HG03066 (cell line): ENCODE measurements around the gene BRDT.
"Not testable (repeated sequence)": the region's sequence is repeated elsewhere in the genome, so short reads cannot be mapped to it uniquely, and the experiment has no call there.

ENCODE experiments used
- ATAC-seq: cut with Tn5 transposase; IDR thresholded peaks from one replicate; pipeline ENCODE4 v1.9.1; 2021; ENCODE audit warnings: low read depth; ENCODE audit not compliant: unreplicated experiment

Gene BRDT

DNA sequence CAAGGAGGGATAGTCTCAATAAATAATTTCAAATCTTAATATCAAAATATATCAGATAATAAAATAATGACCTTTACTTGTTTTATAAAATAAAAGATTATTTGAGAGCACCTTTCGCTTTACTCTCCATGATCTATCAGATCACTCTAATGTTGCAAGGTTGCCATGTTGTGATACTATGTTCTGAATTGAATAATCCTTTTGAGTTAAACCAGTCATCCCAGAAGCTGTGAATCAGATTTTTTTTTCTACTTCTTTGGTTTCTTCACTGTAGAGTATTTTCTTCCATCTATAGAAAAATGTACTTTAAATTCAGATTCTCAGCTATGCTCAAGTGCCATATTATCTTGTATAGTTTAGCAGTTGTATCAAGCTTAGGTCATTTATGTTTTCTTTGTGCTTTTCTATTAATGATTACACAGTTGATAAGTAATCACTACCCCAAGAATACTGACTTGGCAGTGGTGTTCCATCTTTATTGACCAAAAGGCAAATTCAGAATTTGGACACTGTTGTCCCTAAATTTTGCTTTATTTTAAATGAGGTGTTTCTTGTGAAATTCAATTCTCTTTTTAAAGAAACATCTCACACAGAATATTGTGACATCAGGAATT is 32.9 kb downstream of the BRDT start:
- no peak for ATAC-seq

DNA sequence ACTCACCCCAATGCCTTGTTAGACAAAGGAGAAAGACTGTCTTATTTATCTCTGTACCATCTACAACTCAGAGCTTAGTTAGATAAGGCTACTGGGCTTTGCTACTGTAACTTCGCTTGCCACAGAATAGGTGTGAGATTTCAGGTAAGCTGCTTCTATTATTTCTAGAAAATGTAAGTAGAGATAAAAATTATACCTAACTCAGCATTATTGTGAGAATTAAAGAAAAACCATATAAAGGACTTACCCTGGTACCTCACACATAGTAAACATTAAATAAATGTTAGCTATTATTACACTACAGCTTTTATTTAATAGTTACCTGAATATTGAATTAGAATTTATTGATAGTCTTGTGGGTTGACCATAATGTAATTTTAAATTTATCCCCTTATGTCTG is 44.1 kb downstream of the BRDT start:
- ATAC-seq: no peak

DNA sequence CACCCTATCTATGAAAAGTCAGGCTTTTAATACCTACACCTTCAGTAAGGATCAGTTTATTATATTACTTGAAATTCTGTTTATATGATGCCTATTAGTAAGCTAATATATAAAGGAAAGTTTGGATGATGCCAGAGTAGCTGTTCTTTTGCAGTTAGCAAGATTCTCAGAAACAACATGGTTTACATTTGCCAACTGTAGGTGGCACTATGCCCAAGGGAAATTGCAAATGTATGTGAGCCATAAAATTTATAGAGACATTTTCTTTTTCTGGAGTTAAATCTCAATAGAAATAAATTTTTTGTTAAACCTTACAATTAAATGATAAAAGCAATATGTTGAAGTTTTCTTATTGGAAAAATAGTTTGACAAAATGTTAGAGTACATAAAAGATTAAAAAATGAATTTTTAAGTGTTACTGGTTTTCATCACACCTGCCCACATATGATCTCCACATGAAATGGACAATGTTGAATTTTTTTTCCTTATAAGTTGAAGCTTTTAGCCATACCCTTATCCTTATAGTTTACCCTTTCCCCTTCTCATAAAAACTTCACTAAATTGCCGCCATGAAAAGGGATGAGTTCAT is 48.5 kb downstream of the BRDT start:
- ATAC-seq: no peak

DNA sequence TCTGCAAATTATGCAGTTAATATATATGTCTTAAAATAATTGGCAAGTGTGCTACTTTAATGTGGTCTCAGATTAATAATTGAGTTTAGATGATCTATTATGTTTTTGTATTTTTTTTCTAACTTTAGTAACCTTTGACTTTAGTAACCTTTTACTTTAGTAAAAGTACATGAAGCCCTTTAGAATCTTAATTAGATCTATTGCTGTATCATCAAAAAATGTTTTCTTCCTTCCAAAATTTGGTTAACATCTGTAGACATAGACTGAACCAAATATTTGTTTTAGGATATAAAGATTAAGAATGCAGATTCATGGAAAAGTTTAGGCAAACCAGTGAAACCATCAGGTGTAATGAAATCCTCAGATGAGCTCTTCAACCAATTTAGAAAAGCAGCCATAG is 54.9 kb downstream of the BRDT start:
- ATAC-seq: no peak

DNA sequence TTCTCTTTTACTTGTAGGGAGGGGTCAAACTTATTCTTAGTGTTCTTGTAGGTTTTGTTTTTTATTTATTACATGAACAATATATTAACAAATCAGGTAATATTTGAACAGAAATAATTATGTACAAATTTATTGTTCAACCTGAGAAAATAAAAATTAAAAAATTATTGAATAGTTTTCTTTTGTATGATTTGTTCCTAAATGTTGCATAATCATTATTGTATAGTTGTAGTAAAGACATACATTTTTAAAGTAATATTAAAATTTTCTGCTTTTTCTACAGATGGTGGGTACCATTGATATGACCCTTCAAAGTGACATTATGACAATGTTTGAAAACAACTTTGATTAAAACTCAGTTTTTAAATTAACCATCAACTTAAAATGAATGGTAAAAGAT is 64.7 kb downstream of the BRDT start:
- no peak for ATAC-seq

DNA sequence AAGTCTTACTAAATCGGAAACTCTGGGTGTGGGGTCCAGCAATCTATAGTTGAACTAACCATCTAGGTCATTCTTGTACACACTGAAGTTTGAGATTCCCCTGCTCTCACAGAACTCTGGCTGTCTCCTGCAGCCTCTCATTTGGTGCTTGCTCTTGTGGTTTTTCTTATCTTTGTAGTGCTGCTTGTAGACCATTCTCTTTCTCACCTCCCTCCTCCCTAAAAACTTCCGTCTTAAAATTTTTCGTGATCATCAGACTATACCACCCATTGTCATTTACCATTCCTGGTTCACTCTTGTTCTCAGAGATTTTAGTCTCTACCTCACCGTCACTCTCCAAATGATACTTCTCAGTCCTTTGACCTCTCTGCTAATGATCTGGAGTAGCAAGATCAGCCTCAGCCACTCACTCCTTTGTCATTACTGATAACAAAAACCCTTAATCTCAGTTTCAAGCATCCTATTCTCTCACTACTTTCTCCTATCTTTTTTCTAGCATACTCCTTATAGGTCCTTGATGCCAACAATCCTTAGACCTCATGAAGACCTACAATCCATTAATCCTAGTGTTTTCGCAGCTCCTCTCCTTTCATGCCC is 67.6 kb downstream of the BRDT start:
- no peak for ATAC-seq

DNA sequence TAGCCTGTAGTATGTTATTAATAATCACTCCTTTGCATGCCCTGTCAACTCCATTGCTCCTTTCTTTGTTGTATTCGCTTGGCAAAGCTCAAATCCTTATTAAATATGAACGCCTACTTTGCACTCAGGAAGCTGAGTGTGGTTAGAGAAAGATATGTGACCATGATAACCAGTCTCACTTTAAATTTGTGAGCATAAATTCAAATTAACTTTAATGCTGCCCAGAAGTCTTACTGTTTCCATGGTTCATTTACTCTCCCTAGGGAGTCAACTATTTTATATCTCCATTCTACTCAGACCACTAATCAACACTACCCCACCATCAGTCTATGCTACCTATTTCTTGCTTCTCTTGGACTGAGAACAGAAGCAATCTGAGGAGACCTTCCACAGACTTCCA is 68.5 kb downstream of the BRDT start:
- ATAC-seq: no peak

DNA sequence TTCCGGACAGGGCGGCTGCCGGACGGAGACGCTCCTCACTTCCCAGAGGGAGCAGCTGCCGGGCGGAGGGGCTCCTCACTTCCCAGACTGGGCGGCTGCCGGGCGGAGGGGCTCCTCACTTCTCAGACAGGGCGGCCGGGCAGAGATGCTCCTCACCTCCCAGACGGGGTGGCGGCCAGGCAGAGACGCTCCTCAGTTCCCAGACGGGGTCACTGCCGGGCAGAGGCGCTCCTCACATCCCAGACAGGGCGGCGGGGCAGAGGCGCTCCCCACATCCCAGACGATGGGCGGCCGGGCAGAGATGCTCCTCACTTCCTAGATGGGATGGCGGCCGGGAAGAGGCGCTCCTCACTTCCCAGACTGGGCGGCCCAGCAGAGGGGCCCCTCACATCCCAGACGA is 76.8 kb downstream of the BRDT start:
- not testable (repeated sequence) for ATAC-seq

DNA sequence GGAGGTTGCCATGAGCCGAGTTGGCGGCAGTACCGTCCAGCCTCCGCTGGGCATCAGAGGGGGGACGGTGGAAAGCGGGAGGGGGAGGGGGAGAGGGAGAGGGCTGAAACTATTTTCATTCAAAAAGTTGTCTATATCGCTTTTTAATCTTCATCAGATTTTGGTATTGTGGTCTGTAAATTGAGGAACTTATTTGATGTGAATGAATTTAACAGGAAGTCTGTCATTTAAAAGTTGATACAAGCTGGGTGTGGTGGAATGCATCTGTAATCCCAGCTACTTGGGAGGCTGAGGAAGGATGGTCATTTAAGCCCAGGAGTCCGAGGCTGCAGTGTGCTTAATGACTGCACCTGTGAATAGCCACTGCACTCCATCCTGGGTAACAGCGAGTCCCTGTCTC is 77.6 kb downstream of the BRDT start:
- ATAC-seq: no peak

DNA sequence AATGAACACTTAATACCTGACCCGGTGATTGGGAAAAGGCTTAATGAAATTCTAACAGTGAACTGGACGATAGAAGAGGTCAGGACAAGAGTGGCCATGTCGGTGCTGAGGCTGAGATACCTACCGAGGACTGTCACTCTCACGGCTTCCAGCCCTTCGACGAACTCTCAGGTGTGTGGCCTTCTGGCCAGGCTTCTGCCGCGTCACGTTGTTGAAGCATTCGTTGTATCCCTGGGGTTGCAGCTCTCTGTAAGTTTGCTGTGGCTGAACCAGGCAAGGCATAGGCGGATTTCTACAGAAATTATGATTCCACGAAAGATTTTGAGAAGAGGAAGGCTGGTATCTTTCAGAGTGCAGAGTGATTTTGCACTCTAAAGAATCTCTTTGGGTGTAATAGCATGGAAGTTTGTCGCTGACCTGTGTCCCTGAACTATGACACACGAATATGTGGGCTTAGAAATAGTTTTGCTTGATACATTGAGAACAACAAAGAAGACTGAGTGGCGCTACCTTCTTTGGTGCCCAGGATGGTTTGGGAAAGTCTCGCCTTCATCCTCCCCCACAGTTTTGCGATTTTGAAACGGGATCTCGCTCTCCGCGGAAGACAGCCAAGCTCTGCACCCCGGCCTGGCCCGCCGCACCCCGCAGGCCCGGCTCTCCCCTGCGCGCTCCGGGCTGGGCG is 80.2 kb downstream of the BRDT start:
- ATAC-seq: no peak

DNA sequence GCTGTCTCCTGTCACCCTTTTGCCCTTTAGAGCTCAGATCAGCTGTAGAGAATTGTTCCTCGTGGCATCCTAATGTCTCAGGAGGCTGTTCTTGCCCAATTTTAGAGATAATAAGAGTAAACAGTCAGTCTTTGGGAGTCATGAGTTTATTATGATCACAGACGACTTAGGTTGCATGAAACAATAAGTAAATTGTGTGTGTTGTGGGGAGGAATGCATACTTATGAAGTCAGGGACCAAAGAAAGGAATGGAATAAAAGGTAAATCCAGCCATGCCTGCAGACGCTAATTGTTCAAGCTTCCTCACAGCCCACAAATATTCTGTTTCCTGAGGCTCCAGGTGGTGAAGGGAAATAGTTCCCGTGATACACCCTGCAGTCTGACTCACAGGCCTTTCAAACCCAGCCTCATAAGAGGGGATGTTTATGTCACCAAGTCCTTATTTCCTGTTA is 81.5 kb downstream of the BRDT start:
- no peak for ATAC-seq

DNA sequence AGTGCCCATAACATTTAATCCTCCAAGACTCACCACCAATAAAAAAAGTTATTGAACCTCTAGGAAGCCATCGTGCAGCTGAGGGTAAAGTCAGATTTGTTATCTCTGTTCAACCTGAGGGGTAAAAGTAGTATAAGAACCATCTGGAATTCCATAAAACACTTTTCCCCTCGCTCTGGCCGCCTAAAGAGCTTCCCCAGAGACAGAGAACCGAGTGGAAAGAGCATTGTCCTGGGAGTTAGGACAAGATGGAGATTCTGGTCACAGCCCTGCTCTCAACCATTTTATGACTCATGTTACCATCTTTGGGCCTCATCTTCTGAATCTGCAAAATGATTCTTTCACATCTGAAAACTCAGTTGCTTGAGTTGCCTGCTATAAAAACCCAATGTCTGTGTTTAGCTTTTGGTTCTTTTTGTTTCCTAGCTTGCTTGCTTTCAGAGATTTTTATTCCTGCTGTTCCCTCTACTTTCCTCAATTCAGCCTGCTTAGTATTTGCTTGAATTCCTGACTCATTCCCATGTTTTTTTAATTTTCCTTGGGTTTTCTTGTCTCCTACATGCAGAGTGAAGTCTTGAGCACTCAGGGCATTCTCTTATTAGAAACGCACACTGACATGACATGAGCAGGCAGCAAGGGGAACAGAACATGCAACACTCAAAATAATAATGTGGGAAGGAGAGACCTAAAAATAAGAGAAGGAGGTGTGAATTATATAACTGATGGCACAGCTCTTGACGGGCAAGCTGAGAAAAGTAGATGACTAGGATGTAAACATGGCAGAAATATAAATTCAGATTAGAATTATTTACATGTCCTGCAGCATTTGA is 82.3 kb downstream of the BRDT start:
- no peak for ATAC-seq

DNA sequence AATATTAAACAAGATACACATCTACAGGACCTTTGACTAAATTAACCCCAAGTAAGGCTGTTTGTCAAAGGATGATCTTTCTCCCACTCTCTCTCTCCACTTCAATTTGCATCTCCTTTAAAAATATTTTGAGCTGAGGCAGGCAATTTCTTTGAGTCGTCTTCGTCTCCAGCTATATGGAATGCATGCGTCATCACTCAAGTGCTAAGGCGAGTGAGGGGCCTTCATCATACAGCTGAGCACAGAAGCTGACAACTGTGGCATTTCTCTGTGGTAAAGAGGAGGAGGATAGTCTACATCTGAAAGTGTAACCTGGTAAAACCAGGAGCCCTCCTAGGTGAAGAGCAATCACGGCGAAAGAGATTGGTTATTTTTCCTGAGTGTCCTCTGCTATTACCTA is 88.2 kb downstream of the BRDT start:
- ATAC-seq: no peak

DNA sequence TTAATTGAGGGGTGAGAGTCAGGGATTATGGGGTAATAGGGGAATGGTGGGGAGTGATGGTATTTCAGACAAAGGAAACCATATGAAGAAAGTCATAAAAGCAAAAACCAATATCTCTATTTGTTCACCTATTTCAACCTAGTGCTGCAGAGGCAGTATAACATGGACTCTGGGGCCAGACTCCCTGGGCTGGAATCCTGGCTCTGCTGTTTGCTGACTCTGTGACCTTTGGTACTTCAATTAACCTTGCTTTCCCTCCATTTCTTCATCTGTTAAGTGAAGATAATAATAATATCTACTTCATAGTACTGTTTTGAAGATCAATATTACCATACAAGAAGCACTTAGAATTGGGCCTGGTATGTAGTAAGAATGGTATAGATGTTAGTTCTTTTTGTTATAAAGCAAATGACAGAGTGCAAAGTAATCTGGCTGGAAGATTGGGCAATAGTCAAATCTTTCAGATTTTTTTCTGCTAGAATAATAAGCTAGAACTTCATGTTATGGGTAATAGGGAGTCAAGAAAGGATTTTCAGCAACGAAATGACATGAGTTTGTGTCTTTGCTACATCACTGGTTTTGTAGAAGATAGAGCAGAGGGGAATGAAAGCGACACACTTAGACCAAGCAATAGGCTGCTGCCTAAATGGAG is 89.6 kb downstream of the BRDT start:
- ATAC-seq: no peak

DNA sequence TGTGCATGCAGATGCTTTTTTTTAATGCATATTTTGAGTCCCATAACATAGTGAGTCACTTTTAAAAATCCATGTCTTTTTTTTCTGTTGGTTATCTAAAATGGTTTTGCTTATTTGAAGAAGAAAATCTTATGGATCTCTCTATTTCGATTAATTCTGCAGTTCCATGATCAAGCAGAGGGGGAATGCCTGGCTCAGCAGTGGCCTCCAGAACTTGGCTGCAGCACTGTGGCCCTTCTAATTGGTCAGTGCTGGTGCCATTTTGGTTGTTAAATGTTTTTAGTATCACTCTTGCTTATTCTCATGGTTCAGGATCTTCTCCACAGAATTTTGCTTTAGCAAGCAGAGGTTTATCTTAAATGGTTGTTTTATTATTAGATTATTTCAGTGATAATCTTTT is 91.8 kb downstream of the BRDT start:
- no peak for ATAC-seq

DNA sequence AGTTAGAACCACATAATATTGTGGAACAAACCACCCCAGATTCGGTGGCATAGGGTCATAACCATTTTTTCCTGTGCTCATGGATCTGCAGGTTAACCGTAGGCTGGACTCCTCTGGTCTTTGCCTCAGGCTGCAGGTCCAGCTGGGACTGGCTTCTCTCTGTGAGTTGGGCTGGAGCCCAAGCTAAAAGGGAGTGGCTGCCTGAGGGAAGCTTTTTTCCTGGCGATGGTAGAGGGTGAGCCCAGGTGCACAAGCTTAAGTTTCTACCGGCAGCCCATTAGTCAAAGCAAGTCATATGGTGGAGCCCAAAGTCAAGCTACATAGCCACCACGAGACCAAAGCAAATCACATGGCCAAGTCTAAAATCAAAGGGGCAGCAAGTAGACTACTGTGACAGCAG is 94.4 kb downstream of the BRDT start:
- no peak for ATAC-seq

DNA sequence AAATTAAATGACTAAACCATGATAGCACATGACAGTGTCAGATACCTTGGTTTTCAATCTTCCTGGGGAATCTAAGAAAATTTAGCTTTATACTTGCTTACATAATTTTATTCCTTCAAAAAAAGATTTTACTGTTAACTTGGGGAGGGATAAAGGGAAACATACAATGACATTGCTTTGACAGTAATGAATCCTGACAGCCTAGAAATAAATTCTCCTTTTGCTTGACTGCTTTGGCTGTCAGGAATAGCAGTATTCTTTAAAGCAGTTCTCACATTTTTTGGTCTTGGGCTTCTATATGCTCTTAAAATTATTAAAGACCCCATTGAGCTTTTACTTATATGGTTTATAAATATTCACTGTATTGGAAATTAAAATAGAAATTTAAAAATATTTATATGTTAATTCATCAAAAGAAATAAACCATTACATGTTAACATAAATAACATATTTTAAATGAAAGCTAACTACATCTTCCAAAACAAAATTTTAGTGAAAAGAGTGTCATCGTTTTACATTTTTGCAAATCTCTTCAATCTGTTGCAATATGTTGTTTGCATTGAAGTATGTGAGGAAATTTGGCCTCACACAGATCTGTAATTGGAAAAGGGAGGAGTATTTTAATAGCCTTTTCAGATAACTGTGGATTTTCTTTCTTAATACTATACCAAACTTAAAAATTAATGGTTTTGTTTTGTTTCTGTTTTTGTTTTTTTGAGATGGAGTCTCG is 96.7 kb downstream of the BRDT start:
- no peak for ATAC-seq

DNA sequence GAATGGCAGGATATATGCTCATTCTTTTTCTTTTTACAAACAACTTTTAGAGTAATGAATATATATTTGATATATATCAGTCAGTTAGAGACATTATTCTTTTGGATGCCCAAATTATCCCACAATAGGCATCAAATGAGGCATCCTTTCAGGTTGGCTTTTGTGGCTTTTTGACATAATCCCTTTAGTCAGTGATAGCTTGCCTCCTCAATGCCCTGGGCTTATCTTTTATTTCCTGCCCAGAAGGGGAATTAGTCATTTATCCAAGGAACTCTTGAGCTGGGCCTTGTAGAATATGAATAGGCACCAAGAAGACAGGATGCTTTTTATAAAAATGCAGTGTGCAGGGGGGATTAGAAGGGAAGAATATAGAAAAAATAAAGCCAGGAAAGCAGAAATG is 102.7 kb downstream of the BRDT start:
- no peak for ATAC-seq
